DMS153 (cell line): Measurements from ENCODE around the gene ZNF619.
"Not testable (repeated sequence)": the region's sequence is repeated elsewhere in the genome, so short reads cannot be mapped to it uniquely, and the experiment has no call there.

Experiments
- DNase-seq: peaks from one replicate; lab custom pipeline; 2025; lab: John Stamatoyannopoulos, UW

ZNF619 gene

GRCh38 chr3:40476478-40477470, at the start of gene ZNF619:
TSS of gene ZNF619 (plus strand) at chr3:40477122. CDS start at chr3:40477980, 858 bp downstream.
- peak; percentile 5 for DNase-seq

GRCh38 chr3:40432793-40433192, 44.1 kb upstream of the ZNF619 start:
- no peak for DNase-seq

GRCh38 chr3:40437889-40438288, 39.0 kb upstream of the ZNF619 start:
- no peak for DNase-seq

- no peak for DNase-seq
These were observed 31.9 kb upstream of the ZNF619 start for GRCh38 chr3:40445062-40445461.

GRCh38 chr3:40445880-40446279, 31.0 kb upstream of the ZNF619 start:
- DNase-seq: no peak

GRCh38 chr3:40450438-40450837, 26.5 kb upstream of the ZNF619 start:
- no peak for DNase-seq

GRCh38 chr3:40451551-40451950, 25.4 kb upstream of the ZNF619 start:
- no peak for DNase-seq

- no peak for DNase-seq
These were observed 24.9 kb upstream of the ZNF619 start for GRCh38 chr3:40452057-40452456.

- DNase-seq: no peak
These were observed 24.4 kb upstream of the ZNF619 start for GRCh38 chr3:40452562-40452875.

- DNase-seq: peak; percentile 94
These were observed 23.8 kb upstream of the ZNF619 start for GRCh38 chr3:40452876-40453730.

- no peak for DNase-seq
These were observed 23.0 kb upstream of the ZNF619 start for GRCh38 chr3:40453933-40454332.

GRCh38 chr3:40455328-40455727, 21.6 kb upstream of the ZNF619 start:
- no peak for DNase-seq

- DNase-seq: no peak
These were observed 20.5 kb upstream of the ZNF619 start for GRCh38 chr3:40456279-40456939.

- DNase-seq: peak; percentile 59
These were observed 19.7 kb upstream of the ZNF619 start, which contains the start of gene RPL14 for GRCh38 chr3:40456940-40457823. TSS of gene RPL14 (plus strand) at chr3:40457339. CDS start at chr3:40457472, 133 bp downstream.

- no peak for DNase-seq
These were observed 18.4 kb upstream of the ZNF619 start for GRCh38 chr3:40458473-40458872.

- DNase-seq: not testable (repeated sequence)
These were observed 16.4 kb upstream of the ZNF619 start for GRCh38 chr3:40460481-40460880.

- no peak for DNase-seq
These were observed 15.8 kb upstream of the ZNF619 start for GRCh38 chr3:40461161-40461560.

- DNase-seq: not testable (repeated sequence)
These were observed 14.1 kb upstream of the ZNF619 start for GRCh38 chr3:40462838-40463237.

GRCh38 chr3:40463579-40463978, 13.3 kb upstream of the ZNF619 start:
- DNase-seq: no peak

GRCh38 chr3:40464339-40465110, 12.4 kb upstream of the ZNF619 start:
- no peak for DNase-seq

- no peak for DNase-seq
These were observed 11.9 kb upstream of the ZNF619 start for GRCh38 chr3:40465111-40465407.
